ENCODE data around the gene NAAA. TPM values are rescaled to one million over a fixed set of nuclear protein-coding genes. Genes with fewer than 3 reads are reported as not detected.
A peak's percentile ranks its signal among the peaks of the same experiment; 100 is the strongest.

NAAA gene
- total and polyA plus RNA-seq, 2 experiments from 2014 or later: 7.5 to 24.8 TPM

DNA sequence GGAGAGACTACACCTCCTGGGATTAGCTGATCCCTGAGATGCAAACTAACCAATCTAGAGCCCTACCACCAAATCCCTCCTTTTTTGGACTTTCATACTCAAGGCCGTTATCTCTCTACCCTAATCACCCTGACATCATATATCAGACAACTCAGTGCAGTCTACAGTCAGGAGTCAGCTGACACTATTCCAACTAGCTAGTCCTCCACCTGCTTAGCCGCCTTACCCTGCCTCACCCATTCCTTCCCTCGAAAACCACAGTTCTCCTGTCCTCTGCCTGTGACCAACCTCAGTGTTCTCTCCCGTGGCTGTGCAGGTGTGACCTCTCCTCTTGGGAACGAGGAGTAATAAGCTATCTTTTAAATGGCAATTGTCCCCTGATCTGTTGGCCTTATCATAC lies 36.7 kb downstream of the NAAA start:
- Histone ChIP-seq H3K27ac (no peak overlapping the region), H3K9me3 (ENCODE audit: low read depth) (no peaks in the 10 kb centered on the region), H3K36me3 (no peaks in the 10 kb centered on the region), H3K4me3 (no peak overlapping the region), H3K27me3 (no peaks in the 10 kb centered on the region), H3K4me1 (ENCODE audit: low read depth) (no peaks in the 10 kb centered on the region)
- TF ChIP-seq, protein P1, sequence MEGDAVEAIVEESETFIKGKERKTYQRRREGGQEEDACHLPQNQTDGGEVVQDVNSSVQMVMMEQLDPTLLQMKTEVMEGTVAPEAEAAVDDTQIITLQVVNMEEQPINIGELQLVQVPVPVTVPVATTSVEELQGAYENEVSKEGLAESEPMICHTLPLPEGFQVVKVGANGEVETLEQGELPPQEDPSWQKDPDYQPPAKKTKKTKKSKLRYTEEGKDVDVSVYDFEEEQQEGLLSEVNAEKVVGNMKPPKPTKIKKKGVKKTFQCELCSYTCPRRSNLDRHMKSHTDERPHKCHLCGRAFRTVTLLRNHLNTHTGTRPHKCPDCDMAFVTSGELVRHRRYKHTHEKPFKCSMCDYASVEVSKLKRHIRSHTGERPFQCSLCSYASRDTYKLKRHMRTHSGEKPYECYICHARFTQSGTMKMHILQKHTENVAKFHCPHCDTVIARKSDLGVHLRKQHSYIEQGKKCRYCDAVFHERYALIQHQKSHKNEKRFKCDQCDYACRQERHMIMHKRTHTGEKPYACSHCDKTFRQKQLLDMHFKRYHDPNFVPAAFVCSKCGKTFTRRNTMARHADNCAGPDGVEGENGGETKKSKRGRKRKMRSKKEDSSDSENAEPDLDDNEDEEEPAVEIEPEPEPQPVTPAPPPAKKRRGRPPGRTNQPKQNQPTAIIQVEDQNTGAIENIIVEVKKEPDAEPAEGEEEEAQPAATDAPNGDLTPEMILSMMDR (IDR thresholded peaks at IDR 0.05; ENCODE audit: low read depth, low read length): no peak
- no peak for DNase-seq (ENCODE audit: low read depth in 1 of 2, low spot score in 1 of 2)

DNA sequence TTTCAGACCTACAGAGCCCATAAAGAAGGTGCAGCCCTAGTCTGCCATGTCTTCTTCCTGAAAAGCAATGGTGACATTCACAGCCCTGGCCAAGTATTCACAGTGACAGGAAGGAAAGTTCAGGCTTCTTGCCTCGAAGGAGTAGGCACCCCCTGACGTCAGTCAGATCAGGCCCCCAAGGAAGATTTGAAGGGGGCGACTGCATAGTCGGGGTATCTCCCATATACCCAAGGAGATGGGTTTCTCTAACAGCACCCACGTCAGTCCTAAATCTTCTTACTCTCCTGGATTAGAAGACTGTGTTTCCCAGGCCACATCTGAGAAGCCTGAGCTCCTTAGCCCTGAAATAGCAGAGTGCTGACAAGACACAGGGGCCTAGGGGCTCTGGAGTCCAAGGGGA lies 38.5 kb downstream of the NAAA start, which contains the start of gene PPEF2:
TSS of gene PPEF2 (minus strand) at position 101 of the 400 bp plus-strand sequence. CDS start 6,127 bp downstream, outside the sequence.
- TF ChIP-seq, protein P1 (IDR thresholded peaks at IDR 0.05; ENCODE audit: low read depth, low read length): no peak
- Histone ChIP-seq H3K4me1 (ENCODE audit: low read depth) (no peaks in the 10 kb centered on the region), H3K9me3 (ENCODE audit: low read depth) (no peaks in the 10 kb centered on the region), H3K4me3 (no peak within 1 kb of the TSS), H3K27me3 (no peaks in the 10 kb centered on the region), H3K27ac (no peak within 1 kb of the TSS), H3K36me3 (no peaks in the 10 kb centered on the region)
- DNase-seq (ENCODE audit: low read depth in 1 of 2, low spot score in 1 of 2): no peak

DNA sequence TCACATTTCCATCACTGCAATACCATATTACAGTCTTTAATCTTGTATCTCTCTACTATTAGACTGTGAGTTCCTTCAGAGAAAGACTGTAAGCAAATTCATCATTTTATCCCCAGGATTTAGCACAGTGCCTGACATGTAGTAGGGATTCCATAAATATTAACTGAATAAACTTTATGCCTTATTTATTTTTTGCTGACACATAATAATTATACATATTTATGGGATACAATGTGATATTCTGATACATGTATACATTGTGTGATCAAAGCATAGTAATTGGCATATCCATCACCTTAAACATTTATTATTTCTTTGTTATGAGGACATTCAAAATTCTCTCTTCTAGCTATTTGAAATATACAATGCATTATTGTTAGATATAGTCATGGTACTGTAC lies 42.3 kb downstream of the NAAA start:
- no peak for DNase-seq (ENCODE audit: low read depth in 1 of 2, low spot score in 1 of 2)
- TF ChIP-seq, protein P1 (IDR thresholded peaks at IDR 0.05; ENCODE audit: low read depth, low read length): no peak
- H3K27me3 ChIP-seq: peaks cover 10% of the 10 kb centered on the region
- H3K4me3 ChIP-seq: no peak overlapping the region
- H3K36me3 ChIP-seq: no peaks in the 10 kb centered on the region
- H3K9me3 ChIP-seq (ENCODE audit: low read depth): no peaks in the 10 kb centered on the region
- H3K4me1 ChIP-seq (ENCODE audit: low read depth): no peaks in the 10 kb centered on the region
- no peak overlapping the region for H3K27ac ChIP-seq

DNA sequence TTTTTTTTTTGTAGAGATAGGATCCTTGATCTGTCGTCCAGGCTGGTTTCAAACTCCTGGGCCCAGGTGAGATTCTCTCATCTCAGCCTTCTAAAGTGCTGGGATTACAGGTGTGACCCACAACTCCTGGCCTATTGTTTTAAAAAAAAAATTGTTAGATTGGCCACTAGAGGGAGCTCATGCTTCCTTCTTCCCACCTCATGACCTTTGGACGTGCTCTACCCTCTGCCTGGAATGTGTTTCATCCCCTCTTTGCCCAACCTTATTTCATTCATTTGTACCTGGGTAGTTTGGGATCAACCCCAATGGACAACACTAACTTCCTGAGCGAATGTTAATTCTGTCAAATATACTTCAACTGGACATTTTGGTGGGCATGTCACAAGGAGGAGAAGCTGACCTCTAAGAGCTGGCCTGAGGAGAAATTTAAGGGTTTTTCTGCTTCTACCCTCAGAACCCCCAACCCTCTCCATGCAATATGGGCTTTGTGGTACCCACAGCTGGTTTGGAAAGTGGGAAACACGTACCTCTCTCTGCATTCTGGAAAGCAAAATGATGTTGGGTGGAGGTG lies 45.0 kb downstream of the NAAA start:
- no peak overlapping the region for H3K4me3 ChIP-seq
- no peaks in the 10 kb centered on the region for H3K36me3 ChIP-seq
- H3K4me1 ChIP-seq (ENCODE audit: low read depth): no peaks in the 10 kb centered on the region
- H3K27me3 ChIP-seq: peaks cover 30% of the 10 kb centered on the region
- TF ChIP-seq, protein P1 (IDR thresholded peaks at IDR 0.05; ENCODE audit: low read depth, low read length): peak; percentile 61
- peak; percentile 21 to 45 for DNase-seq (ENCODE audit: low read depth in 1 of 2, low spot score in 1 of 2)
- H3K9me3 ChIP-seq (ENCODE audit: low read depth): no peaks in the 10 kb centered on the region
- H3K27ac ChIP-seq: no peak overlapping the region

DNA sequence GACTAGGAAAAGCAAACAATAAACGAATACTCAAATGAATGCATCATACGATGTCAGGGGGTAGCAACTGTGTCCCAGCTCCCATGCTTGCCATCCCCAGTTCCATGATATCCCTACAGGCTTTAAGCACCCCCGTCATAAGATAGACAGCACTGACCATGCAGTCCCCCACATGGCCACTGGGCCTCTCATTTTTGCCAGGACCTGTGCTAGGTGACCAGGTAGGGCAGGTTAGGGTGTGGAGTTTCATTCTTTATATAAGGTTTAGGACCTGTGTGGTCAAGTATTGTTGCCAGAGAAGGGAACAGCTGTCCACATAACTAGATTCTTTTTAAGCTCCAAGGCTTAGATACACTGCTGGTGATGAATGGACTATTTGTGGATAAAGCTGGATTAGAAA lies 48.3 kb downstream of the NAAA start:
- Histone ChIP-seq H3K36me3 (no peaks in the 10 kb centered on the region), H3K9me3 (ENCODE audit: low read depth) (no peaks in the 10 kb centered on the region), H3K4me3 (no peak overlapping the region), H3K27ac (no peak overlapping the region), H3K4me1 (ENCODE audit: low read depth) (no peaks in the 10 kb centered on the region), H3K27me3 (peaks cover 59% of the 10 kb centered on the region)
- no peak for DNase-seq (ENCODE audit: low read depth in 1 of 2, low spot score in 1 of 2)
- TF ChIP-seq, protein P1 (IDR thresholded peaks at IDR 0.05; ENCODE audit: low read depth, low read length): no peak
